PFSK-1 (cell line): ENCODE results near the gene TMEM129.

ENCODE experiments used
- FOXP2 ChIP-seq: optimal IDR thresholded peaks from 2 replicates; pipeline ENCODE3; 2011; ENCODE audit warnings: borderline replicate concordance, control low read depth, inconsistent platforms; ENCODE audit not compliant: insufficient read depth; ENCODE audit errors: extremely low read length, extremely low read depth
- POLR2AphosphoS5 ChIP-seq: IDR thresholded peaks from 2 replicates; pipeline ENCODE4 v1.6.1; 2012; ENCODE audit warnings: low read depth, mild to moderate bottlenecking, control low read depth, low read length, moderate library complexity
- REST ChIP-seq, 2 experiments: IDR thresholded peaks; 2 replicates each; pipeline versions ENCODE4 v1.6.1 to v1.8.0; 2011 to 2012; ENCODE audit warnings: low read depth in 2 of 2, low read length in 2 of 2, control low read depth in 1 of 2, inconsistent platforms in 1 of 2, mild to moderate bottlenecking in 1 of 2, moderate library complexity in 1 of 2; ENCODE audit not compliant: insufficient read depth in 1 of 2
- SIN3A ChIP-seq: IDR thresholded peaks from 2 replicates; pipeline ENCODE4 v1.6.1; 2012; ENCODE audit warnings: mild to moderate bottlenecking, low read length, moderate library complexity, borderline replicate concordance; ENCODE audit not compliant: insufficient read depth
- TAF1 ChIP-seq: IDR thresholded peaks from 2 replicates; pipeline ENCODE4 v1.6.1; 2012; ENCODE audit warnings: low read length, control low read depth, borderline replicate concordance; ENCODE audit not compliant: insufficient read depth

GRCh38 chr4:1770791-1771231 is 49.7 kb upstream of the TMEM129 start:
- no peak for TF ChIP-seq SIN3A
- no peak for TF ChIP-seq REST (IDR thresholded peaks at IDR 0.05; ENCODE audit: insufficient read depth in 1 of 2, low read depth in 2 of 2, low read length in 2 of 2)
- TF ChIP-seq POLR2AphosphoS5 = no peak
- TF ChIP-seq TAF1 = no peak
- TF ChIP-seq FOXP2 = no peak
